Common myeloid progenitor, CD34-positive (primary cell): ENCODE results near the gene PBRM1.

Experiments
- CTCF ChIA-PET: fragments of 350-600 bp; sonication (Branson Sonifier 250); formaldehyde crosslinking; loops from one replicate; lab custom pipeline; 2021; ENCODE audit warnings: antibody characterized with exemption; lab: Charles Lee
- POLR2A ChIA-PET: fragments of 350-600 bp; sonication (Branson Sonifier 250); formaldehyde crosslinking; loops from one replicate; lab custom pipeline; 2021; ENCODE audit warnings: antibody characterized with exemption; lab: Charles Lee
- DNase-seq, 3 donors: peaks; one replicate each; pipeline versions ENCODE4 v3.0.0 to v3.0.0-alpha.2; 2013
- H3K27ac ChIP-seq, 2 experiments: 1 replicate in 1 of 2; 2 replicates in 1 of 2; pipeline ENCODE4 v1.7.0; 2013; ENCODE audit warnings: inconsistent platforms in 2 of 2, low read length in 2 of 2, mild to moderate bottlenecking in 2 of 2, low read depth in 1 of 2, moderate library complexity in 1 of 2; ENCODE audit not compliant: severe bottlenecking in 2 of 2, insufficient read depth in 1 of 2, poor library complexity in 1 of 2
- H3K27me3 ChIP-seq, 5 experiments: replicated peaks in 2 of 5; 1 replicate in 3 of 5; 2 replicates in 2 of 5; pipeline versions ENCODE4 v1.6.1 to v1.7.0; 2013; ENCODE audit warnings: low read length in 4 of 5, mild to moderate bottlenecking in 2 of 5, moderate library complexity in 2 of 5, inconsistent platforms in 1 of 5; ENCODE audit not compliant: insufficient read depth in 5 of 5, control insufficient read depth in 4 of 5
- H3K36me3 ChIP-seq, 4 experiments: 1 replicate in 2 of 4; 2 replicates in 2 of 4; pipeline versions ENCODE4 v1.6.1 to v1.7.0; 2013; ENCODE audit warnings: low read length in 3 of 4, control low read depth in 1 of 4, mild to moderate bottlenecking in 1 of 4; ENCODE audit not compliant: control insufficient read depth in 4 of 4, insufficient read depth in 4 of 4
- H3K4me1 ChIP-seq, 4 experiments: 1 replicate in 3 of 4; 2 replicates in 1 of 4; pipeline versions ENCODE4 v1.6.1 to v1.7.1; 2013; ENCODE audit warnings: low read length in 3 of 4, mild to moderate bottlenecking in 3 of 4, control low read depth in 1 of 4, inconsistent platforms in 1 of 4, moderate library complexity in 1 of 4; ENCODE audit not compliant: control insufficient read depth in 4 of 4, insufficient read depth in 4 of 4; ENCODE audit errors: control extremely low read depth in 1 of 4
- H3K4me3 ChIP-seq, 7 experiments: 1 replicate in 4 of 7; 2 replicates in 3 of 7; pipeline versions ENCODE4 v1.5.1 to v1.7.0; 2013; ENCODE audit warnings: mild to moderate bottlenecking in 7 of 7, low read length in 6 of 7, moderate library complexity in 6 of 7, inconsistent platforms in 2 of 7, low read depth in 2 of 7, control low read depth in 1 of 7; ENCODE audit not compliant: insufficient read depth in 4 of 7, control insufficient read depth in 1 of 7; ENCODE audit errors: extremely low read depth in 1 of 7
- H3K9me3 ChIP-seq, 5 experiments: 1 replicate in 4 of 5; 2 replicates in 1 of 5; pipeline versions ENCODE4 v1.6.1 to v1.7.1; 2013; ENCODE audit warnings: low read length in 4 of 5, mild to moderate bottlenecking in 2 of 5, inconsistent platforms in 1 of 5, low read depth in 1 of 5, moderate library complexity in 1 of 5; ENCODE audit not compliant: control insufficient read depth in 4 of 5, insufficient read depth in 2 of 5; ENCODE audit errors: control extremely low read depth in 1 of 5
- WGBS: methylation state at CpG from one replicate; pipeline ENCODE4 v1.1.5; 2013; ENCODE audit not compliant: insufficient coverage; 5-methylcytosine and 5-hydroxymethylcytosine counted together

PBRM1 gene

GRCh38 chr3:52561028-52561747 lies 124.5 kb downstream of the PBRM1 start:
- CTCF ChIA-PET: interaction anchor here (0.7 to 6.6 kb wide), 10 partner anchors 9 to 115 kb away, joined by 3 to 39 read pairs (median 3); partner anchors contain the start of gene STAB1
- no peak overlapping the region for H3K27ac ChIP-seq
- 90% methylated on average over 2 of the region's 4 CpGs for WGBS

GRCh38 chr3:52558436-52558835 lies 127.3 kb downstream of the PBRM1 start:
- ChIA-PET POLR2A (no interaction called here), CTCF (interaction anchor here (6.6 kb wide), 1 partner anchor 87 kb away, joined by 39 read pairs; no protein-coding TSS in a partner anchor)
- H3K9me3 ChIP-seq: no peaks in the 10 kb centered on the region
- peaks cover 0 to 7% (median 3%) of the 10 kb centered on the region in 4 experiments for H3K4me1 ChIP-seq
- no peak for DNase-seq
- no peak overlapping the region for H3K4me3 ChIP-seq
- H3K36me3 ChIP-seq: peaks cover 28 to 79% (median 53%) of the 10 kb centered on the region in 4 experiments
- H3K27me3 ChIP-seq: no peaks in the 10 kb centered on the region
- no peak overlapping the region for H3K27ac ChIP-seq
- WGBS: 100% methylated on average over 2 of the region's 5 CpGs

More at GRCh38 chr3:52561028-52561747, 124.5 kb downstream of the PBRM1 start:
- peaks cover 0 to 7% (median 3%) of the 10 kb centered on the region in 4 experiments for H3K4me1 ChIP-seq
- DNase-seq: no peak
- H3K27me3 ChIP-seq: no peaks in the 10 kb centered on the region
- no peak overlapping the region for H3K4me3 ChIP-seq
- POLR2A ChIA-PET: interaction anchor here (0.6 kb wide), 1 partner anchor 23 kb away, joined by 3 read pairs; no protein-coding TSS in a partner anchor
- peaks cover 28 to 69% (median 50%) of the 10 kb centered on the region in 4 experiments for H3K36me3 ChIP-seq
- no peaks in the 10 kb centered on the region for H3K9me3 ChIP-seq

- no peak for DNase-seq
- ChIA-PET CTCF (interaction anchor here (1.0 to 1.2 kb wide), 2 partner anchors 31 to 105 kb away, joined by 3 read pairs; no protein-coding TSS in a partner anchor), POLR2A (no interaction called here)
- no peaks in the 10 kb centered on the region for H3K9me3 ChIP-seq
- H3K4me3 ChIP-seq: no peak overlapping the region
- no peak overlapping the region for H3K27ac ChIP-seq
- H3K36me3 ChIP-seq: peaks cover 31 to 82% (median 56%) of the 10 kb centered on the region in 4 experiments
- peaks cover 0 to 7% (median 3%) of the 10 kb centered on the region in 4 experiments for H3K4me1 ChIP-seq
- no peaks in the 10 kb centered on the region for H3K27me3 ChIP-seq
- 100% methylated on average over 7 of the region's 9 CpGs for WGBS
These were observed 128.4 kb downstream of the PBRM1 start for GRCh38 chr3:52557011-52557960.

- no peaks in the 10 kb centered on the region for H3K27me3 ChIP-seq
- no peak for DNase-seq
- CTCF ChIA-PET: interaction anchor here (0.9 kb wide), 1 partner anchor 10 kb away, joined by 3 read pairs; no protein-coding TSS in a partner anchor
- H3K27ac ChIP-seq: no peak overlapping the region
- H3K36me3 ChIP-seq: peaks cover 31 to 87% (median 60%) of the 10 kb centered on the region in 4 experiments
- WGBS: no CpG with 5 or more reads among the region's 1 CpG
- H3K4me3 ChIP-seq: no peak overlapping the region
- POLR2A ChIA-PET: no interaction called here
- H3K4me1 ChIP-seq: no peaks in the 10 kb centered on the region
- H3K9me3 ChIP-seq: no peaks in the 10 kb centered on the region
These were observed 130.7 kb downstream of the PBRM1 start for GRCh38 chr3:52555056-52555455.

- Histone ChIP-seq H3K9me3 (no peaks in the 10 kb centered on the region), H3K27ac (no peak overlapping the region), H3K4me1 (no peaks in the 10 kb centered on the region), H3K27me3 (no peaks in the 10 kb centered on the region), H3K36me3 (peaks cover 26 to 83% (median 57%) of the 10 kb centered on the region in 4 experiments), H3K4me3 (no peak overlapping the region)
- POLR2A ChIA-PET: interaction anchor here (0.7 kb wide), 2 partner anchors 22 to 151 kb away, joined by 3 to 7 read pairs; partner anchors contain the start of gene GLT8D1
- 97% methylated on average over 4 of the region's 5 CpGs for WGBS
- CTCF ChIA-PET: interaction anchor here (1.2 kb wide), 1 partner anchor 83 kb away, joined by 3 read pairs; no protein-coding TSS in a partner anchor
- DNase-seq: no peak
These were observed 131.5 kb downstream of the PBRM1 start for GRCh38 chr3:52554026-52554755.

GRCh38 chr3:52552089-52552488 lies 133.6 kb downstream of the PBRM1 start:
- no peak for DNase-seq
- H3K27me3 ChIP-seq: no peaks in the 10 kb centered on the region
- CTCF ChIA-PET: interaction anchor here (0.9 to 1.3 kb wide), 4 partner anchors 9 to 16 kb away, joined by 3 to 4 read pairs (median 3); partner anchors contain the start of gene UQCC5
- H3K4me1 ChIP-seq: no peaks in the 10 kb centered on the region
- no peak overlapping the region for H3K4me3 ChIP-seq
- no peaks in the 10 kb centered on the region for H3K9me3 ChIP-seq
- H3K27ac ChIP-seq: no peak overlapping the region
- H3K36me3 ChIP-seq: peaks cover 23 to 81% (median 58%) of the 10 kb centered on the region in 4 experiments
- 89% methylated on average over 2 of the region's 3 CpGs for WGBS
- POLR2A ChIA-PET: interaction anchor here (0.8 kb wide), 1 partner anchor 15 kb away, joined by 3 read pairs; the partner anchor contains the start of gene UQCC5
